SU-DHL-6 (cell line): ENCODE results near the gene HOXA5.

ENCODE experiments used
- EZH2phosphoT487 ChIP-seq: fragments of 200-600 bp; sonication (generic), shearing (Covaris generic); conservative IDR thresholded peaks from 2 replicates; pipeline ENCODE4 v1.6.1; 2018; ENCODE audit warnings: mild to moderate bottlenecking, antibody characterized with exemption, low read length, moderate library complexity, mixed read lengths
- TF ChIP-seq, protein P1 (sequence below): fragments of 200-600 bp; sonication (generic); IDR thresholded peaks from one replicate; pipeline ENCODE4 v1.5.1; 2017; ENCODE audit warnings: antibody characterized with exemption, mild to moderate bottlenecking, low read length, moderate library complexity; ENCODE audit not compliant: insufficient read depth, poor library complexity, severe bottlenecking

- TF ChIP-seq, protein P1, sequence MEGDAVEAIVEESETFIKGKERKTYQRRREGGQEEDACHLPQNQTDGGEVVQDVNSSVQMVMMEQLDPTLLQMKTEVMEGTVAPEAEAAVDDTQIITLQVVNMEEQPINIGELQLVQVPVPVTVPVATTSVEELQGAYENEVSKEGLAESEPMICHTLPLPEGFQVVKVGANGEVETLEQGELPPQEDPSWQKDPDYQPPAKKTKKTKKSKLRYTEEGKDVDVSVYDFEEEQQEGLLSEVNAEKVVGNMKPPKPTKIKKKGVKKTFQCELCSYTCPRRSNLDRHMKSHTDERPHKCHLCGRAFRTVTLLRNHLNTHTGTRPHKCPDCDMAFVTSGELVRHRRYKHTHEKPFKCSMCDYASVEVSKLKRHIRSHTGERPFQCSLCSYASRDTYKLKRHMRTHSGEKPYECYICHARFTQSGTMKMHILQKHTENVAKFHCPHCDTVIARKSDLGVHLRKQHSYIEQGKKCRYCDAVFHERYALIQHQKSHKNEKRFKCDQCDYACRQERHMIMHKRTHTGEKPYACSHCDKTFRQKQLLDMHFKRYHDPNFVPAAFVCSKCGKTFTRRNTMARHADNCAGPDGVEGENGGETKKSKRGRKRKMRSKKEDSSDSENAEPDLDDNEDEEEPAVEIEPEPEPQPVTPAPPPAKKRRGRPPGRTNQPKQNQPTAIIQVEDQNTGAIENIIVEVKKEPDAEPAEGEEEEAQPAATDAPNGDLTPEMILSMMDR = no peak
- no peak for TF ChIP-seq EZH2phosphoT487
These were observed 30.1 kb upstream of the HOXA5 start for GRCh38 chr7:27173511-27173955.
